PC-3 (cell line): ENCODE measurements around the gene BHLHE23. TPM values are rescaled to one million over a fixed set of nuclear protein-coding genes. Genes with fewer than 3 reads are reported as not detected.

ENCODE experiments used
- ATAC-seq: fragments of 200-7000 bp; cut with Tn5 transposase; 2 replicates; pipeline ENCODE4 v1.9.1; 2020; ENCODE audit warnings: mild to moderate bottlenecking, moderate library complexity
- BruUV-seq: library from RNA; stranded (reverse); fragments of 400-500 nt; replicated peaks from 2 replicates; lab custom pipeline; 2021; lab: Mats Ljungman, UMichigan
- CTCF ChIA-PET: fragments of 300-600 bp; sonication (Branson Sonifier 250); formaldehyde crosslinking; loops from one replicate; lab custom pipeline; 2022; ENCODE audit warnings: antibody characterized with exemption; lab: Charles Lee
- POLR2A ChIA-PET: fragments of 300-600 bp; sonication (Branson Sonifier 250); formaldehyde crosslinking; loops from one replicate; lab custom pipeline; 2022; ENCODE audit warnings: antibody characterized with exemption; ENCODE audit not compliant: unreplicated experiment; lab: Charles Lee
- DNase-seq: peaks from one replicate; pipeline ENCODE4 v3.0.0-alpha.2; 2015
- H2AFZ ChIP-seq: fragments of 300-600 bp; sonication (generic); 2 replicates; pipeline ENCODE4 v1.6.0; 2016; ENCODE audit warnings: antibody characterized with exemption, low read length
- H3F3A ChIP-seq: fragments of 300-600 bp; sonication (generic); one replicate; pipeline ENCODE4 v1.6.0; 2017; ENCODE audit warnings: antibody characterized with exemption, low read length, control low read depth, mild to moderate bottlenecking; ENCODE audit not compliant: unreplicated experiment
- H3K27ac ChIP-seq: fragments of 300-600 bp; sonication (generic); 2 replicates; pipeline ENCODE4 v1.5.1; 2016; ENCODE audit warnings: mild to moderate bottlenecking, low read length
- H3K27me3 ChIP-seq: fragments of 300-600 bp; sonication (generic); 2 replicates; pipeline ENCODE4 v1.6.1; 2016; ENCODE audit warnings: low read length, mixed read lengths
- H3K36me3 ChIP-seq: fragments of 300-600 bp; sonication (generic); 2 replicates; pipeline ENCODE4 v1.6.1; 2016; ENCODE audit warnings: low read depth, mixed run types, low read length, mixed read lengths
- H3K4me1 ChIP-seq: fragments of 300-600 bp; sonication (generic); 2 replicates; pipeline ENCODE4 v1.5.1; 2016; ENCODE audit warnings: low read length; ENCODE audit not compliant: insufficient read depth
- H3K4me2 ChIP-seq: fragments of 300-600 bp; sonication (generic); 2 replicates; pipeline ENCODE4 v1.6.0; 2016; ENCODE audit warnings: low read length
- H3K4me3 ChIP-seq: fragments of 300-600 bp; sonication (generic); 2 replicates; pipeline ENCODE4 v1.5.1; 2016; ENCODE audit warnings: mild to moderate bottlenecking, low read length, mixed read lengths
- H3K79me2 ChIP-seq: fragments of 300-600 bp; sonication (generic); 2 replicates; pipeline ENCODE4 v1.6.1; 2017; ENCODE audit warnings: low read length, mixed read lengths
- H3K9ac ChIP-seq: fragments of 300-600 bp; sonication (generic); 2 replicates; pipeline ENCODE4 v1.6.0; 2016; ENCODE audit warnings: mild to moderate bottlenecking, low read length
- H3K9me2 ChIP-seq: fragments of 300-600 bp; sonication (generic); replicated peaks from 2 replicates; pipeline ENCODE4 v1.6.1; 2016; ENCODE audit warnings: mixed run types, low read length, mixed read lengths
- H3K9me3 ChIP-seq: fragments of 300-600 bp; sonication (generic); 2 replicates; pipeline ENCODE4 v1.6.1; 2016; ENCODE audit warnings: low read length, mixed read lengths
- H4K20me1 ChIP-seq: fragments of 300-600 bp; sonication (generic); 2 replicates; pipeline ENCODE4 v1.6.1; 2016; ENCODE audit warnings: low read length, mixed read lengths
- EZH2 ChIP-seq: fragments of 300-600 bp; sonication (generic); IDR thresholded peaks from one replicate; pipeline ENCODE4 v1.6.1; 2017; ENCODE audit warnings: antibody characterized with exemption, mild to moderate bottlenecking, low read length; ENCODE audit not compliant: unreplicated experiment
- EZH2phosphoT487 ChIP-seq: fragments of 300-600 bp; sonication (generic); IDR thresholded peaks from 2 replicates; pipeline ENCODE4 v1.6.1; 2018; ENCODE audit warnings: mild to moderate bottlenecking, antibody characterized with exemption, low read length, borderline replicate concordance
- intact Hi-C: fragments of 100-400 bp; cut with micrococcal nuclease; formaldehyde crosslinking; loops from 2 replicates; pipeline ENCODE4 v1.9.0; 2023
- total RNA-seq: library from RNA; depleted of rRNA; stranded (reverse); fragments of >200 nt; gene quantifications from 2 replicates; pipeline ENCODE4 v1.2.3, GENCODE V29; 2014
- TF ChIP-seq, protein P1 (sequence below): fragments of 300-600 bp; sonication (generic); conservative IDR thresholded peaks from 2 replicates; pipeline ENCODE4 v1.5.1; 2017; ENCODE audit warnings: antibody characterized with exemption, low read depth, mild to moderate bottlenecking, low read length

Gene BHLHE23
- total RNA-seq, 1 experiment from 2014 or later: not detected

- no peaks in the 10 kb centered on the region for H3K9me2 ChIP-seq
- intact Hi-C loops: no loop called here
- no peaks in the 10 kb centered on the region for H3K9me3 ChIP-seq
- no peaks in the 10 kb centered on the region for H3K4me1 ChIP-seq
- DNase-seq (no peak), ATAC-seq (no peak)
- H4K20me1 ChIP-seq: no peaks in the 10 kb centered on the region
- no TSS peak for BruUV-seq
- ChIA-PET POLR2A (interaction anchor here (0.6 kb wide), 1 partner anchor 229 kb away, joined by 7 read pairs; no protein-coding TSS in a partner anchor), CTCF (no interaction called here)
- no peak overlapping the region for H3K27ac ChIP-seq
- no peak overlapping the region for H3K9ac ChIP-seq
- H3K36me3 ChIP-seq: no peaks in the 10 kb centered on the region
- H3K4me3 ChIP-seq: no peak overlapping the region
- peaks cover 21% of the 10 kb centered on the region for H3K27me3 ChIP-seq
- no peak overlapping the region for H3K4me2 ChIP-seq
- no peak for TF ChIP-seq EZH2
- TF ChIP-seq, protein P1, sequence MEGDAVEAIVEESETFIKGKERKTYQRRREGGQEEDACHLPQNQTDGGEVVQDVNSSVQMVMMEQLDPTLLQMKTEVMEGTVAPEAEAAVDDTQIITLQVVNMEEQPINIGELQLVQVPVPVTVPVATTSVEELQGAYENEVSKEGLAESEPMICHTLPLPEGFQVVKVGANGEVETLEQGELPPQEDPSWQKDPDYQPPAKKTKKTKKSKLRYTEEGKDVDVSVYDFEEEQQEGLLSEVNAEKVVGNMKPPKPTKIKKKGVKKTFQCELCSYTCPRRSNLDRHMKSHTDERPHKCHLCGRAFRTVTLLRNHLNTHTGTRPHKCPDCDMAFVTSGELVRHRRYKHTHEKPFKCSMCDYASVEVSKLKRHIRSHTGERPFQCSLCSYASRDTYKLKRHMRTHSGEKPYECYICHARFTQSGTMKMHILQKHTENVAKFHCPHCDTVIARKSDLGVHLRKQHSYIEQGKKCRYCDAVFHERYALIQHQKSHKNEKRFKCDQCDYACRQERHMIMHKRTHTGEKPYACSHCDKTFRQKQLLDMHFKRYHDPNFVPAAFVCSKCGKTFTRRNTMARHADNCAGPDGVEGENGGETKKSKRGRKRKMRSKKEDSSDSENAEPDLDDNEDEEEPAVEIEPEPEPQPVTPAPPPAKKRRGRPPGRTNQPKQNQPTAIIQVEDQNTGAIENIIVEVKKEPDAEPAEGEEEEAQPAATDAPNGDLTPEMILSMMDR: no peak
- TF ChIP-seq EZH2phosphoT487: no peak
- no peaks in the 10 kb centered on the region for H3F3A ChIP-seq
- H3K79me2 ChIP-seq: no peaks in the 10 kb centered on the region
- no peak overlapping the region for H2AFZ ChIP-seq
These were observed 11.3 kb downstream of the BHLHE23 start for GRCh38 chr20:62995481-62995880.

DNA sequence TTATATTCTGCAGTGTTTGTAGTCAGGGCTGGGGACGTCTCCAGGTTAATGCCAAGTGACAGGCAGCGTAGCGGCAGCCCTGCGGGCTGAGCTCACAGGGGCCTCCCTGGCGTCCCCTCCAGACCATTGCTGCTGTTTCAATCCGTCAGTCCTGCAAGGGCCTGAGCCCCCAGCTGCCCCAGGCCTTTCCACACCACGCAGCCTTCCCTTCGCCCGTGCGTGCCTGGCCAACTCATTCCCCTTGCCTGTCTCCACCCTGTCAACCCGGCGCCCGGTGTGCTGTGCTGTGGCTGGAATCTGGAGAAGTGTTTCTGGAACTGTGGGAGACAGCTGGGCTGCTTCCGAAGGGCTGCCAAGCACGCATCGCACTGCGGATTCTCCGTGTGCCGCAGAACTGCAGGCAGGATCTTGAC lies 11.9 kb downstream of the BHLHE23 start:
- ChIA-PET CTCF (no interaction called here), POLR2A (no interaction called here)
- Histone ChIP-seq H3K36me3 (no peaks in the 10 kb centered on the region), H3K9me3 (no peaks in the 10 kb centered on the region), H3K9ac (no peak overlapping the region), H3K4me3 (no peak overlapping the region), H3K27me3 (peaks cover 21% of the 10 kb centered on the region), H3K27ac (no peak overlapping the region), H3K9me2 (no peaks in the 10 kb centered on the region), H3K4me2 (no peak overlapping the region), H3K79me2 (no peaks in the 10 kb centered on the region), H4K20me1 (no peaks in the 10 kb centered on the region), H3K4me1 (no peaks in the 10 kb centered on the region), H2AFZ (no peak overlapping the region), H3F3A (no peaks in the 10 kb centered on the region)
- no TSS peak for BruUV-seq
- DNase-seq: no peak
- ATAC-seq: no peak
- TF ChIP-seq, protein P1: no peak
- no peak for TF ChIP-seq EZH2
- TF ChIP-seq EZH2phosphoT487: no peak
- intact Hi-C loops: no loop called here

DNA sequence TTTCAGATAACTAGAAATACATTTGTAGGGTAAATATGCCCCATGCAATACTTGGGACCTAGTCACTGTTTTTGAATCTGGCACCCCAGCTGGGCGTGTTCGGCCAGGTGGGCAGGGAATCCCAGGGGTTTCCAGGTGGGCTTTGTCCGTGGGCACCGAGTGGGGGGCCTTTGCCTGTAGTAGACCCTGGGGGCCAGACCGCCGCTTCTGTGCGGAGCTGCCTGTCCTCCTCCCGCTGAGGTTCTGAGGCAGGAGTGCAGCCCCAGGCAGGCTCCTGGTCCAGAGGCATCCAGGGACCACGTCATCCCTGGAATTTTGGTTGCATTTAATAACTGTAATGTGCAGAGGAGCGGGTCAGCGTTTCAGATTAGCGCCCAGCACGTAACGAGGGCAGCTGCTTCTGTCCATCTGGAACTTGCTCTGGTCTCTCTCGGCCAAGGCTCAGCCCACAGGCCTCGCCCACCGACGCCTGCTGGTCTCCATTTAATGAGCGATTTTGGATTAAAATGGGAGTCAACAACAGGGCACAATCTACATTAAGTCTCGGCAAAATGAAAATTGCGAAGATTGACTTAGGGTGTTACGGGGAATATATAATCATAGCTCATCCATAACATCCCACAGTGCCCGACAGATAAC lies 12.8 kb downstream of the BHLHE23 start:
- Histone ChIP-seq H3K79me2 (no peaks in the 10 kb centered on the region), H3K27ac (no peak overlapping the region), H3K9me2 (no peaks in the 10 kb centered on the region), H3K36me3 (no peaks in the 10 kb centered on the region), H3K27me3 (peaks cover 23% of the 10 kb centered on the region), H3F3A (no peaks in the 10 kb centered on the region), H3K4me1 (no peaks in the 10 kb centered on the region), H3K9me3 (no peaks in the 10 kb centered on the region), H3K4me2 (no peak overlapping the region), H3K9ac (no peak overlapping the region), H2AFZ (no peak overlapping the region), H4K20me1 (no peaks in the 10 kb centered on the region), H3K4me3 (no peak overlapping the region)
- BruUV-seq: no TSS peak
- TF ChIP-seq, protein P1: no peak
- TF ChIP-seq EZH2phosphoT487: no peak
- no peak for TF ChIP-seq EZH2
- ChIA-PET CTCF (no interaction called here), POLR2A (no interaction called here)
- ATAC-seq (no peak), DNase-seq (no peak)
- intact Hi-C loops: no loop called here
